Neural crest cell (in vitro differentiated cells): ENCODE data around the gene ACTR5. TPM values are rescaled to one million over a fixed set of nuclear protein-coding genes. Genes with fewer than 3 reads are reported as not detected.
"Not testable (repeated sequence)": the region's sequence is repeated elsewhere in the genome, so short reads cannot be mapped to it uniquely, and the experiment has no call there.

Source experiments
- DNase-seq: peaks from one replicate; pipeline ENCODE4 v3.0.0; 2021; ENCODE audit warnings: low read depth, mixed read lengths, low spot score
- H3K27ac Mint-ChIP-seq: one replicate; pipeline ENCODE4 v1.8.0; 2021; ENCODE audit warnings: mild to moderate bottlenecking, mixed read lengths; ENCODE audit not compliant: unreplicated experiment
- H3K27me3 Mint-ChIP-seq: 2 replicates; pipeline ENCODE4 v1.8.0; 2021; ENCODE audit warnings: low read depth, mild to moderate bottlenecking, mixed read lengths
- H3K36me3 Mint-ChIP-seq: 2 replicates; pipeline ENCODE4 v1.8.0; 2021; ENCODE audit warnings: low read depth, mild to moderate bottlenecking, mixed read lengths
- H3K4me1 Mint-ChIP-seq: 2 replicates; pipeline ENCODE4 v1.8.0; 2021; ENCODE audit warnings: mixed read lengths
- H3K4me3 Mint-ChIP-seq: one replicate; pipeline ENCODE4 v1.8.0; 2021; ENCODE audit warnings: mild to moderate bottlenecking, mixed read lengths
- H3K9me3 Mint-ChIP-seq: 2 replicates; pipeline ENCODE4 v1.8.0; 2021; ENCODE audit warnings: mixed read lengths
- total RNA-seq: library from RNA; stranded (reverse); gene quantifications from 2 replicates; pipeline ENCODE4 v1.2.1, GENCODE V29; 2021
- TF ChIP-seq, protein P1 (sequence below): fragments of 200-600 bp; sonication (generic); conservative IDR thresholded peaks from 2 replicates; pipeline ENCODE4 v1.5.0; 2021; ENCODE audit warnings: antibody characterized with exemption, mild to moderate bottlenecking

The ACTR5 gene
- total RNA-seq, 1 donor from 2014 or later, result 14.9 TPM

DNA sequence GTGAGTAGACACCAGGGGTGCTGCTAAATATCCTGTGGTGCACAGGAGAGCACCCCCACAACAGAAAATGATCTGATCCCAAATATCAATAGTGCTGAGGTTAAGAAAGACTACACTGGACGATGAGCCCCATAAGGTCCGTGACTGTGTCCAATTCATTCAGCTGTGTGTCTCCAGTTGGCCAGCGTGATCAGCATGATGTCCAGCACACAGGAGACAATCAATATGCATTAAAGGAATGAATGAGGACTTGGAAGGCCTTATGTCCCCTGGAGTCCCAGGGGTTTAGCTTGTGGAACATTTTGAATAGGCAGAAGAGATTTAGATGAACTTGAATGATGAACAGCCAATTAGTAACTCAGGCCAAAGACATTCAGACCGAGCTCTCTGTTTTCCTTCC is 63.5 kb downstream of the ACTR5 start:
- Mint-ChIP-seq H3K36me3 (no peaks in the 10 kb centered on the region), H3K4me1 (peaks cover 9% of the 10 kb centered on the region), H3K27ac (no peak overlapping the region), H3K27me3 (peaks cover 47% of the 10 kb centered on the region), H3K4me3 (no peak overlapping the region), H3K9me3 (no peaks in the 10 kb centered on the region)
- TF ChIP-seq, protein P1, sequence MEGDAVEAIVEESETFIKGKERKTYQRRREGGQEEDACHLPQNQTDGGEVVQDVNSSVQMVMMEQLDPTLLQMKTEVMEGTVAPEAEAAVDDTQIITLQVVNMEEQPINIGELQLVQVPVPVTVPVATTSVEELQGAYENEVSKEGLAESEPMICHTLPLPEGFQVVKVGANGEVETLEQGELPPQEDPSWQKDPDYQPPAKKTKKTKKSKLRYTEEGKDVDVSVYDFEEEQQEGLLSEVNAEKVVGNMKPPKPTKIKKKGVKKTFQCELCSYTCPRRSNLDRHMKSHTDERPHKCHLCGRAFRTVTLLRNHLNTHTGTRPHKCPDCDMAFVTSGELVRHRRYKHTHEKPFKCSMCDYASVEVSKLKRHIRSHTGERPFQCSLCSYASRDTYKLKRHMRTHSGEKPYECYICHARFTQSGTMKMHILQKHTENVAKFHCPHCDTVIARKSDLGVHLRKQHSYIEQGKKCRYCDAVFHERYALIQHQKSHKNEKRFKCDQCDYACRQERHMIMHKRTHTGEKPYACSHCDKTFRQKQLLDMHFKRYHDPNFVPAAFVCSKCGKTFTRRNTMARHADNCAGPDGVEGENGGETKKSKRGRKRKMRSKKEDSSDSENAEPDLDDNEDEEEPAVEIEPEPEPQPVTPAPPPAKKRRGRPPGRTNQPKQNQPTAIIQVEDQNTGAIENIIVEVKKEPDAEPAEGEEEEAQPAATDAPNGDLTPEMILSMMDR, result no peak
- DNase-seq, result no peak

DNA sequence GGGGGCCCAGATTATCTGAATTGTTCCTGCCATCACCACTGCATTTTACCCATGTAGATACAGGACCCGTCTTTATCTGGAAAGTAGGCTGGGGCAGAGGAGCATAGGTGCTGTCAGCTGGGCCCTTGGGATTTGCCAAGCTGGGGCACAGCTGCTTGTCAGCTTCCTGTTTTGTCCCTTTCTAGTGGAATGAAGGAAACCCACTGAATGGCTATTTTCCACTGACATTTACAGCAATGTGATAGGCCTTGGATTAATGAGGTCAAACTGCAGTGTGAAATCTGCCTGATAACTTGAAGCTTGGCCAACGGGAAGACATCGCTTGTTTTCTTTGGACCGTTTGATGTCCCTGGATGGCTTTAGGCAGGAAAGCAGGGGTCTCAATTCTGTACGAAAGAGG is 63.9 kb downstream of the ACTR5 start:
- no peak overlapping the region for H3K4me3 Mint-ChIP-seq
- peaks cover 9% of the 10 kb centered on the region for H3K4me1 Mint-ChIP-seq
- H3K9me3 Mint-ChIP-seq, result no peaks in the 10 kb centered on the region
- DNase-seq, result no peak
- no peak overlapping the region for H3K27ac Mint-ChIP-seq
- H3K27me3 Mint-ChIP-seq, result peaks cover 43% of the 10 kb centered on the region
- H3K36me3 Mint-ChIP-seq, result no peaks in the 10 kb centered on the region
- TF ChIP-seq, protein P1, result no peak

DNA sequence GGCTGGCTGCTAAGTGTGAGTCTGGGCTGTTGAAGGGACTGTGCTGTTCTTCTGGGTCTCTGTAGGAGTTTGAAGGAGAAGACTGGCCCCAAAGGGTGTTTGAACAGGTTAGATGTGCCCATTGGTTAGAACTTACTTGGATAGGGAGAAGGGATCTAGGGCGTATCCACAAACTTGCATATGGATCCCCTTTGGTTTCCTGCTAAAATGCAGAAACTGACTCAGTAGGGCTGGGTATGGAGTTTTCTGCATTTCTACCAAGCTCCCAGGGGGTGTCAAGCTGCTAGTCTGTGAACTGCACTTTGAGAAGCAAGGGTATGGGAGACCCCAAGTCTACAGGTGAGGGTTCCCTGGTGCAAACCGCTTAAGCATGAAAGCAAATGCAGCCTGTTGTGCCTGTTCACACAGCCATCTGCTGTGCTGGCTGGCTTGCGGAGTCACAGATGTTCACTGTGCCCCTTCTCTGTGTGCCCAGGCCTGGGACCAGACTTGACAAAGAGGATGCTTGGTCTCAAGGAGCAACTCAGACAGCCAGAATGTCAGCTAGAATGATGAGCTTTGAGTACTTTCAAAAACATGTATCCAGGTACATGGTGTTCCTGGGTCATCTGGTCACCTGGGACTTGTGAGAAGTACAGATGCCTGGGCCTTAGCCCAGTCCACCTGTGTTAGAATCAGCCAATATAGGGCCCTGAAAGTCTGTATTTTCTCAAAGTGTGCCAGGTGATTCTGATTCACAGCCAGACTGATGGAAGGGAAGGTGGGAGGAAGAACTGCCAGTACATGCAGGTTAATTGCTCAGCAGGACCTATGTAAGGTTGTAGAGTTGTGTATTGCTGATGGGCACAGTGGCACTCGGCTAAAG is 64.7 kb downstream of the ACTR5 start:
- H3K36me3 Mint-ChIP-seq, result no peaks in the 10 kb centered on the region
- H3K27me3 Mint-ChIP-seq, result peaks cover 35% of the 10 kb centered on the region
- H3K4me3 Mint-ChIP-seq, result no peak overlapping the region
- TF ChIP-seq, protein P1, result no peak
- peaks cover 4% of the 10 kb centered on the region for H3K4me1 Mint-ChIP-seq
- H3K9me3 Mint-ChIP-seq, result no peaks in the 10 kb centered on the region
- no peak overlapping the region for H3K27ac Mint-ChIP-seq
- no peak for DNase-seq

DNA sequence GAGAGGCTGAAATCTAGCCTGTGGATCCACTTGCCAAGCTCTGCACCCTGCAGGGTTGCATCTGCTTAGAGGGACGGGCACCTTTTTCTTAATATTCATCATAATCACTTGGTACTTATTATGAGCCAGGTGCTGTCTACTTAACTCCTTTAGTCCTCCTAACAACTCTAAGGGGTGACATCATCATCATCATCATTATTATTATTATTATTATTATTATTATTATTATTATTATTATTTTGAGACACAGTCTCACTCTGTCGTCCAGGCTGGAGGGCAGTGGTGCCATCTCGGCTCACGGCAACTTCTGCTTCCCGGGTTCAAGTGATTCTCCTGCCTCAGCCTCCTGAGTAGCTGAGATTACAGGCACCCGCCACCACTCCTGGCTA is 65.3 kb downstream of the ACTR5 start:
- H3K27me3 Mint-ChIP-seq, result peaks cover 30% of the 10 kb centered on the region
- H3K36me3 Mint-ChIP-seq, H3K4me1 Mint-ChIP-seq, DNase-seq, H3K9me3 Mint-ChIP-seq, H3K27ac Mint-ChIP-seq, H3K4me3 Mint-ChIP-seq: not testable (repeated sequence)

DNA sequence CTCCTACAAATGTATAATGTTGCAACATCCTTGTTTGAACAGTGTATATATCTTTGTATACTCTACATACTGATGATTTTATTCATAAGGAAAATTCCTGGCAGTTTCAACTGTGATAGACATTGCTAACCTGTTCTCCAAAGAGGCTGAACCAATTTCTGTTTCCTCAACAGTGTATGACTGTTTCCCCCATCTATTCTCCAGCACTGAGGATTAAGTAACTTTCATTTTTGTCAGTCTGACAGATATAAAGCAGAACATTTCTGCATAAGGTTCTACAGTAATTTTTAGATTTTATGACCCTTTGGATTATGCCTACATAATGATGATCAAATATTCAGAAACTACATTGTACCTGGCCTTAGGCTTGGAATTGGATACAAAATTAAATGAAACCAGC is 67.2 kb downstream of the ACTR5 start:
- no peaks in the 10 kb centered on the region for H3K36me3 Mint-ChIP-seq
- H3K4me3 Mint-ChIP-seq, result no peak overlapping the region
- no peaks in the 10 kb centered on the region for H3K4me1 Mint-ChIP-seq
- no peak for DNase-seq
- no peaks in the 10 kb centered on the region for H3K9me3 Mint-ChIP-seq
- TF ChIP-seq, protein P1, result no peak
- H3K27me3 Mint-ChIP-seq, result peaks cover 13% of the 10 kb centered on the region
- no peak overlapping the region for H3K27ac Mint-ChIP-seq
